Kidney (tissue), 14 donors: Measurements from ENCODE around the gene NINJ1. TPM values are rescaled to one million over a fixed set of nuclear protein-coding genes. Genes with fewer than 3 reads are reported as not detected.

Experiments used
- DNase-seq, 5 donors: peaks; one replicate each; pipeline ENCODE4 v3.0.0-alpha.2; 2013 to 2020
- FAIRE-seq: peaks from 2 replicates; lab custom pipeline; 2012; peaks lifted over from hg19 to GRCh38; lab: Jason Lieb, UNC
- H3K27ac ChIP-seq, 2 donors: one replicate each; pipeline ENCODE4 v1.7.0; 2013; ENCODE audit warnings: low read depth in 2 of 2, low read length in 2 of 2, inconsistent platforms in 1 of 2
- H3K27me3 ChIP-seq: one replicate; pipeline ENCODE4 v1.7.1; 2013; ENCODE audit warnings: low read length, inconsistent platforms; ENCODE audit not compliant: control insufficient read depth, insufficient read depth
- H3K36me3 ChIP-seq, 3 donors: one replicate each; pipeline versions ENCODE4 v1.7.0 to v1.7.1; 2013; ENCODE audit warnings: low read length in 3 of 3, control low read depth in 1 of 3, inconsistent platforms in 1 of 3; ENCODE audit not compliant: insufficient read depth in 3 of 3, control insufficient read depth in 2 of 3
- H3K4me1 ChIP-seq, 3 donors: one replicate each; pipeline versions ENCODE4 v1.7.0 to v1.7.1; 2013; ENCODE audit warnings: low read length in 3 of 3, inconsistent platforms in 1 of 3, low read depth in 1 of 3; ENCODE audit not compliant: control insufficient read depth in 2 of 3, insufficient read depth in 2 of 3
- H3K4me3 ChIP-seq, 3 donors: one replicate each; pipeline versions ENCODE4 v1.7.0 to v1.8.1; 2013; ENCODE audit warnings: low read length in 3 of 3, control low read depth in 1 of 3, inconsistent platforms in 1 of 3
- H3K9ac ChIP-seq, 3 donors: one replicate each; pipeline versions ENCODE4 v1.7.0 to v1.7.1; 2013; ENCODE audit warnings: low read length in 3 of 3, control low read depth in 1 of 3, inconsistent platforms in 1 of 3
- H3K9me3 ChIP-seq, 3 donors: one replicate each; pipeline versions ENCODE4 v1.7.0 to v1.7.1; 2013; ENCODE audit warnings: low read length in 3 of 3, control low read depth in 1 of 3, inconsistent platforms in 1 of 3; ENCODE audit not compliant: control insufficient read depth in 2 of 3, insufficient read depth in 1 of 3
- intact Hi-C: fragments of 100-400 bp; cut with DNase I; formaldehyde crosslinking; loops from one replicate; pipeline ENCODE4 v1.11.1; 2022
- polyA plus RNA-seq: library from polyadenylated mRNA; stranded (reverse); fragments of 350-450 nt; fragmentation: Illumina TruSeq; extraction: RNeasy Lipid Tissue Mini Kit (QIAGEN cat#74804); gene quantifications from one replicate; pipeline ENCODE4 v1.2.3, GENCODE V29; 2014; ENCODE audit warnings: low read depth, low replicate concordance; ENCODE audit not compliant: insufficient read depth
- total RNA-seq: library from RNA; stranded (reverse); fragmentation: NEBNext Ultra II Directional; extraction: Animal tissue kit (Norgen Biotek cat#: 25700); gene quantifications from one replicate; pipeline ENCODE4 v1.2.1, GENCODE V29; 2021
- TF ChIP-seq, protein P1 (sequence below): IDR thresholded peaks from 3 replicates; pipeline ENCODE4 v1.5.1; 2012; ENCODE audit warnings: mild to moderate bottlenecking, moderate library complexity, borderline replicate concordance; ENCODE audit not compliant: insufficient read depth; ENCODE audit errors: extremely low read depth
- donor health status: control.
- donor health status: control.
- donor health status: control.
- donor health status: control.
- donor health status: control.
- donor health status: DM: yes; HTN: yes; CAD: no.
- donor health status: Normal renal cell carcinoma (clear cell type).

The NINJ1 gene
- total and polyA plus RNA-seq, 2 donors from 2014 or later, result 56.3 to 149 TPM

DNA sequence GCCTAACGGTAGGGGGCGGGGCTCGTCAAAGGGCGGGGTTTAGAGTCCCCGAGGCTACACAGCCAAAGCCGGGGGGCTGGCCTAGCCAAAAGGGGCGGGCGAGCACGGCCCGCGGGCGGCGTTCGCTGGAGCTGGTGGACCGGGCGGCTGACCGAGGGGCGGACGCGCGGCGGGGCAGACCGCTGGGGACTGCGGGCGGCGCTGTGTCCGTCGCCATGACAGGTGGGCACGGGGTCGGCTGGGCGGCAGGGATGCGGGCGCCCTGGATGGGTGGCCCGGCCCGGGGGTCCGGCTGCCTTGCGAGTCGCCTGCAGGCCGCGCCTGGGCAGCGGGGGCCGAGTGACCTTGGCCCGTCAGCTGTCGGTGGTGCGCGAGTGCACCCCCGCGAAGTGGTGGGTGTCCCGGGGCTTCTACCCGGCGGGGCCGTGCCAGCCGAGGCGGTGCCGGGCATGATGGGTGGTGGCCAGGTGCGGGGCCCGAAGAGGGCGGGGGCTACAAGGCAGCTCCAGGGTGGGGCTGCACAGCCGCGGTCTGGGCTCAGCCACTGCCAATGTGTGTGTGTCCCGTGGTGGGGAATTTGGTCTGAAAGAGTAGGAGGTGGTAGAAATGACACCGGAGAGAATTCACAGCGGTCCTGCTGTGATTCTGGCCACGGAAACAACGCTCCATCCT lies 37.8 kb downstream of the NINJ1 start, which contains the start of gene CARD19:
Gene CARD19, plus strand, starts transcription at position 87 of the 672 bp plus-strand sequence. Its CDS starts 129 bp downstream, at position 216.
- TF ChIP-seq, protein P1, sequence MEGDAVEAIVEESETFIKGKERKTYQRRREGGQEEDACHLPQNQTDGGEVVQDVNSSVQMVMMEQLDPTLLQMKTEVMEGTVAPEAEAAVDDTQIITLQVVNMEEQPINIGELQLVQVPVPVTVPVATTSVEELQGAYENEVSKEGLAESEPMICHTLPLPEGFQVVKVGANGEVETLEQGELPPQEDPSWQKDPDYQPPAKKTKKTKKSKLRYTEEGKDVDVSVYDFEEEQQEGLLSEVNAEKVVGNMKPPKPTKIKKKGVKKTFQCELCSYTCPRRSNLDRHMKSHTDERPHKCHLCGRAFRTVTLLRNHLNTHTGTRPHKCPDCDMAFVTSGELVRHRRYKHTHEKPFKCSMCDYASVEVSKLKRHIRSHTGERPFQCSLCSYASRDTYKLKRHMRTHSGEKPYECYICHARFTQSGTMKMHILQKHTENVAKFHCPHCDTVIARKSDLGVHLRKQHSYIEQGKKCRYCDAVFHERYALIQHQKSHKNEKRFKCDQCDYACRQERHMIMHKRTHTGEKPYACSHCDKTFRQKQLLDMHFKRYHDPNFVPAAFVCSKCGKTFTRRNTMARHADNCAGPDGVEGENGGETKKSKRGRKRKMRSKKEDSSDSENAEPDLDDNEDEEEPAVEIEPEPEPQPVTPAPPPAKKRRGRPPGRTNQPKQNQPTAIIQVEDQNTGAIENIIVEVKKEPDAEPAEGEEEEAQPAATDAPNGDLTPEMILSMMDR, result no peak
- H3K9ac ChIP-seq, result peak within 1 kb of the TSS; percentile 39 to 77 (median 65)
- FAIRE-seq (no peak), DNase-seq (peak in 3 of 5 donors; percentile 54 to 66 (median 58))
- no peaks in the 10 kb centered on the region for H3K27me3 ChIP-seq
- intact Hi-C loops, result no loop called here
- H3K4me3 ChIP-seq, result peak within 1 kb of the TSS; percentile 80 to 89 (median 86)
- H3K27ac ChIP-seq, result peak within 1 kb of the TSS; percentile 95 to 96
- no peaks in the 10 kb centered on the region for H3K36me3 ChIP-seq
- H3K9me3 ChIP-seq, result no peaks in the 10 kb centered on the region
- H3K4me1 ChIP-seq, result peaks cover 14 to 43% (median 31%) of the 10 kb centered on the region in 3 donors

DNA sequence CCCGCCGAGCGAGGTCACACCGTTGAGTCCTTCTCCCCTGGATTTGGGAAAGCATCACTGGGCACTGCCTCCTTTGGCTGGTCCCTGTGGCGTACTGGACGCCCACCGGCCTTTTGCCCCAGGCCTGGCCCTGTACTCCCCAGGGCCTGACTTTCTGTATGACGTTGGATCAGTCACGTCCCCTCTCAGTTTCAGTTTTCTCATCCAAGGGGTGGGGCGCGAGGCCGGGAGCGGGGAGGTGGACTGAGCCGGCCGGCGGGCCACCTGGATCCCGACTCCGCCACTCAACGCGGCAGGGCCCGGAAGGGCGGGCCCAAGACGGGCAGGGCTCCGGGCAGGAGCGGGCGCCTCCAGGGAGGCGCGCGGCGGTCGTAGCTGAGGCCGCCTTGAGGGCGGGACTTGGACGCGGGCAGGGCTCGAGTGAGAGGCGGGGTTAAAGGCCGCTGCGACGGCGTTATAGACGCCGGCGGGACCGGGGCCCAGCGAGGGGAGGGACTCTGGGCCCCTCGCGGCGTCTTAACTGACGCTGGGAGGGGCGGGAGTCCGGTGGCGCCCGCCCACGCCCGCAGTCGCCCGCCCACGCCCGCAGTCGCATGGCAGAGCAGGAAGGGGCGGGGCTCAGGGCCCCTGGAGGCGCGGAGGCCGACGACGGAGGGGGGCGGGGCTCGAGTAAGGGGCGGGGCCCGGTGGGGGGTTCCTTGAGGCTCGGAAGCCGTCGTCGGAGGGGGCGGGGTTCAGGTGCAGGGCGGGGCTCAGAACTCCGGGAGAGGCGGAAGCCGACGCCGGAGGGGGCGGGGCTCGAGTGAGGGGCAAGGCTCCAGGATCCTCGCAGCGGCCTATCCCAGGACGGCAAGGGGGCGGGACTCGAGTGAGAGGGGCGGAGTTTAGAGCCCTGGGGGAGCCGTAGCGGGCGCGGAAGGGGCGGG lies 38.6 kb downstream of the NINJ1 start:
- TF ChIP-seq, protein P1, result no peak

DNA sequence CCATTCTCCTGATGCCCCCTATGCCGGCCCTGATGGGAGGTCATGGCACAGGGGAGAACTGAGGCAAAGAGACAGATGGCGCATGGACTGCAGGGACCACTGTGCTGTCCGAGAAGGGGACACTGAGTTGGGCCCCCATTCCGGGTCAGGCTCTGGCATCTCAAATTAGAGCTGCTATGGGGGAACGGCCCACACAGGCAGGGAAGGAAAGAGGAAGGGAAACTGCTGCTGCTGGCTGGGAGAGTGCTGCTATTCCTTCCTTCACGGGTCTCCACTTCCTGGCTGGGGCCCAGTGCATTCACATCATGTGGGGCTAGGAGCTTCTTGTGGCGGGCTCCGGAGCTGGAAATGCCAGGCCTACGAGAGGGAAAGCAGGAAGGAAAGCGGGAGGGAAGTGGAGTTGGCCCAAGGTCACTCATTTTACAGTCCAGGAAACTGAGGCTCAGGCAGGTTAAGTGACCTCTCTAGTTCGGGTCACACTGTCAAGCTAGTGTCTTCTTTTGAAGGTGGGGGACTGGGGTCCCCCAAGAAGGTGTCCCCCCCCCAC lies 39.3 kb downstream of the NINJ1 start:
- TF ChIP-seq, protein P1, result no peak
- Histone ChIP-seq H3K27me3 (no peaks in the 10 kb centered on the region), H3K27ac (peak overlapping the region; percentile 95 to 96), H3K36me3 (no peaks in the 10 kb centered on the region), H3K9ac (peak overlapping the region in 2 of 3 donors; percentile 1 to 77), H3K9me3 (no peaks in the 10 kb centered on the region), H3K4me1 (peaks cover 14 to 43% (median 31%) of the 10 kb centered on the region in 3 donors), H3K4me3 (peak overlapping the region in 2 of 3 donors; percentile 56 to 70)
- FAIRE-seq (no peak), DNase-seq (peak in 4 of 5 donors; percentile 46 to 84 (median 70))
- intact Hi-C loops, result no loop called here

More for the DNA sequence above, 38.6 kb downstream of the NINJ1 start:
- Histone ChIP-seq H3K4me1 (peaks cover 14 to 43% (median 31%) of the 10 kb centered on the region in 3 donors), H3K9ac (peak overlapping the region in 2 of 3 donors; percentile 1 to 77), H3K9me3 (no peaks in the 10 kb centered on the region), H3K27me3 (no peaks in the 10 kb centered on the region), H3K36me3 (no peaks in the 10 kb centered on the region), H3K4me3 (peak overlapping the region; percentile 33 to 70 (median 56)), H3K27ac (peak overlapping the region; percentile 95 to 96)
- FAIRE-seq, result no peak
- intact Hi-C loops, result no loop called here
- peak; percentile 100 for DNase-seq
